ENCODE results near the gene GAGE10.
"Not testable (repeated sequence)": the region's sequence is repeated elsewhere in the genome, so short reads cannot be mapped to it uniquely, and the experiment has no call there.

GAGE10 gene

DNA sequence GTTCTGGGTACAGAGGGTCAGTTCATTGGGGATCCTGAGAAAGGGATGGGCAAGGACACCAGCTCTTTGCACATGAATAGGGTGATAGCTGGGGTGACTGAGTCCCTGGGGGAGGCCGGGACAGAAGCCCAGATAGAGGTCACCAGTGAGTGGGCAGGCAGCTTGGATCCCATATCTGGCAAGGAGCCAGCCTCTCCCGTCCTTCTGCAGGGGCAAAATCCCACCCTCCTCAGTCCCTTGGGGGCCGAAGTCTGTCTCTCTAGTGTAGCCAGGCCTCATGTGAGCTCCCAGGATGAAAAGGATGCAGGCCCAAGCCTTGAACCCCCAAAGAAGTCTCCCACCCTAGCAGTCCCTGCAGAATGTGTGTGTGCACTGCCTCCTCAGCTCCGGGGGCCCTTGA is 16.9 kb upstream of the GAGE10 start:
- ATAC-seq (replicated peaks): no peak
- peaks cover 11% of the 10 kb centered on the region for H3K36me3 Mint-ChIP-seq (ENCODE audit: insufficient read depth)

DNA sequence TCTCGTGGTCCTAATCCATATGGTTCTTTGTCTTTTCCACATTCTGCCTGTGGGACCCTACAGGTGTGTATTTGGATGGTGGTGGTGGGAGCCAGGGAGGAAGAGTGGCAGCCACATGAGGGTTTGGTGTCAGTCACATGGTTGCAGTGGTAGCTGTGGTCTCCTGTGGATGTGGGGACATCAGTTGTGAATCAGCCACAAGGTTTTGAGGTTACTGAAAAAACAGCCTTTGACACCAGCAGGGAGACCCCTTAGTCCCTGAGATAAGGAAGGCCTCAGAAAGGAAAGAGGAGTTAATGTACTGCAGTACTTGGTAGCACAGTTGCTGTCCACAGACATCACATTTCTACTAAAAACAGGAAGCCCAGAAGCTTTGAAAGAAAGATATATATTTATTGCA is 15.8 kb upstream of the GAGE10 start:
- Mint-ChIP-seq H3K36me3 (ENCODE audit: insufficient read depth) (peaks cover 8% of the 10 kb centered on the region), H3K27ac (peak overlapping the region in 1 of 2 donors; percentile 75), H3K4me3 (no peak overlapping the region), H3K9me3 (no peaks in the 10 kb centered on the region), H3K4me1 (ENCODE audit: low read depth in 2 of 2) (peaks cover 20 to 24% of the 10 kb centered on the region in 2 donors), H3K27me3 (no peaks in the 10 kb centered on the region)
- no peak for DNase-seq
- ATAC-seq (replicated peaks): no peak

More for the DNA sequence above, 16.9 kb upstream of the GAGE10 start:
- peak overlapping the region; percentile 20 to 56 for H3K27ac Mint-ChIP-seq
- H3K4me1 Mint-ChIP-seq (ENCODE audit: low read depth in 2 of 2): peaks cover 14 to 20% of the 10 kb centered on the region in 2 donors
- no peak overlapping the region for H3K4me3 Mint-ChIP-seq
- no peak for DNase-seq
- no peaks in the 10 kb centered on the region for H3K27me3 Mint-ChIP-seq
- H3K9me3 Mint-ChIP-seq: no peaks in the 10 kb centered on the region

DNA sequence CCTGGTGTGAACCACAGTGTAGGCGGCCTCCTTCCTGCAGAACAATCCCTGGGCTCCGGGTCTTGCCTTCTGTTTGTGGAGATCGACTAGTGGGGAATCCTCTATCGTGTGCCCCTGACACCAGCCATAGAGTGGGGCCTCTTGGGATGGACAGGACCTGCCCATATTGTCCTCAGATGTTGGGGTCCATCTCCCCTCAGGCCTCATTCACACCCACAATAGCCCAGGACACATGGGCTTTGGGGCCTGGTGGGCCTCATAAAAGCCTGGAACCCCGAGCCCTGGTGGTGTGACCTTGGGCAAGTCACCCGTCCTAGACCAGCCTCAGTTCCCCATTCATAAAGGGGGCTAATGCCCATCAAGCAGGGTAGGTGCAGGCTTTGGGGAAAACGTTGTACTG is 13.2 kb upstream of the GAGE10 start:
- Mint-ChIP-seq H3K27ac (no peak overlapping the region), H3K27me3 (no peaks in the 10 kb centered on the region), H3K4me1 (ENCODE audit: low read depth in 2 of 2) (peaks cover 20 to 26% of the 10 kb centered on the region in 2 donors), H3K36me3 (ENCODE audit: insufficient read depth) (peaks cover 3% of the 10 kb centered on the region), H3K4me3 (no peak overlapping the region), H3K9me3 (no peaks in the 10 kb centered on the region)
- no peak for DNase-seq
- ATAC-seq (replicated peaks): no peak

DNA sequence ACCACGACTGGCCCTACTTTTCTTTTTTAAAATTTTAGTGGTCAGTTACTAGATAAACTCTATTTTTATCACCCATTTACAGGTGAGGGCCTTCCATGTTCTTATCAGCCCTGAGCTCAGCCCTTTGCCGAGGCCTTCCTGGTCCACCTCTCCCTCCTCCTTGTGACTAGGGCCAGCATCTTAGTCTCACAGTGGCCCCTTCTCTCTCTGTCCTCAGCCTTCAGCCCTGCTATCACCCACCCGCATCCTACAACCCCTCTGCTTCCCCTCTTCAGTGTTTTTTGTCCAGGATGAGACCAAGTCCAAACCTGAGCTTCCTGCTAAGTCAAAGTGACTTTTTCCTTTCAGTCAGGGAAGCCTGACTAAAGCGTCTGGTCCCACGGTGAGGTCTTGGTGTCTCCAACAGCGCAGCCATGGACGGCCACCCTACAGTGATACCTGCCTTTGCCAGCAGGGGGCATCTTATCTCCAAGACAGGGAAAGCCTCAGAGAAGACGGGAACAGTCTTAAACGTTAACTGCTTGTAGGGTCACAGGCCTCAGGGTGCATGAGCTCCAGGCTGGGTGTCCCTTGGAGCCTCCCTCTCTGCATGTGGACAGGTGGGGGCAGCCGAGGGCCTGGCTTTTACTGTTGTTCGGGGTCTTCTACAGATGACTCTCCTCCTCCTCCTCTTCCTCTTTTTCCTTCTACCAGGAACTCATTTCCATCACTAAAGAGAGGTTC is 11.7 kb upstream of the GAGE10 start:
- H3K36me3 Mint-ChIP-seq (ENCODE audit: insufficient read depth): no peaks in the 10 kb centered on the region
- H3K4me1 Mint-ChIP-seq (ENCODE audit: low read depth in 2 of 2): peaks cover 20 to 26% of the 10 kb centered on the region in 2 donors
- peak; percentile 81 for ATAC-seq (replicated peaks)
- DNase-seq: peak; percentile 56 to 69 (median 60)
- no peaks in the 10 kb centered on the region for H3K9me3 Mint-ChIP-seq
- peak overlapping the region in 1 of 2 donors; percentile 74 for H3K27ac Mint-ChIP-seq
- H3K27me3 Mint-ChIP-seq: no peaks in the 10 kb centered on the region
- H3K4me3 Mint-ChIP-seq: peak overlapping the region in 1 of 2 donors; percentile 33

DNA sequence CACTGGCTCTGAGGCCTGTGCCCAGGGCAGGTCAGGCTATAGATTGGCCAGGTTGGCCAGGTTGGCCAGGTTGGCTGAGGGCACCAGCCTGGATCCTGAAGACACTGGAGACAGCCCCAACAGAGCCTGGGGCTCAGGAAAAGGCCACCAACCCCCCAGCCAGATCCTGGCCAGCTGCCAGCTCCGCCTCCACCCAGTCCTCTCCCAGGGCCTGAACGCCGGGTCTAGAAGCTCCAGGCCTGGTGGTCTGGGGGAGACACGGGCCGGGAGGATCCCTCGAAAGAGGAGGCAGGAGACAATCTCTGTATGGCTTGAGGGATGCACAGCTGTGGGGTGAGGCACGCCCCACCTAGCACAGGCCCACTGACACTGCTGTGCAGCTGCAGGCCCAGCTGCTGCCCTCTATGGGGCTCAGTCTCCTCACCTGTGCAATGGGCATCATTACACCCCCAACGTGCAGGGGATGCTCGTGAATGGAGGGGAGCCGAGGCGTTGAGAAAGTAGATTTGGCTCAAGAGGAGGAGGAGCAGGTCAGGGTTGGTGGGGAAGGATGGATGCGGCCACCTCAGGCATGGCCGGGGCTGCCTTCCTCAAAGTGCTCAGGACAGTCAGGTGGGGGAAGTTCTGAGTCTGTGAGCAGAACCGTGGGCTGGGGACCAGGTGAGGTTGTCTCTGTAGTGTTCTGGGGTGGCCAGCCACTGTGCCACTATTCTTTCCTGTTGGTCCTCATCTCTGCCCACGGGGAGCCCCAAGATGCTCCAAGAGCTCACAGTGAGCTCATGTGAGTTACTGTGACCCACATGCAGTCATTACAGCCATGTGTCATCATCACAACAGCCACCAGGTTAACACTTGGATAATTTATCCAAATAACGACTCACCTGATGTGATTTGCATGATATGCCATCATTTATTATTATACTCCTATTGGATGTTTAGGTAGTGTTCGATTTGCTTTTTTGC is 10.8 kb upstream of the GAGE10 start:
- Mint-ChIP-seq H3K4me3 (peak overlapping the region in 1 of 2 donors; percentile 33), H3K36me3 (ENCODE audit: insufficient read depth) (no peaks in the 10 kb centered on the region), H3K9me3 (no peaks in the 10 kb centered on the region), H3K27ac (peak overlapping the region in 1 of 2 donors; percentile 74), H3K27me3 (no peaks in the 10 kb centered on the region), H3K4me1 (ENCODE audit: low read depth in 2 of 2) (peaks cover 18 to 20% of the 10 kb centered on the region in 2 donors)
- no peak for ATAC-seq (replicated peaks)
- DNase-seq: no peak

DNA sequence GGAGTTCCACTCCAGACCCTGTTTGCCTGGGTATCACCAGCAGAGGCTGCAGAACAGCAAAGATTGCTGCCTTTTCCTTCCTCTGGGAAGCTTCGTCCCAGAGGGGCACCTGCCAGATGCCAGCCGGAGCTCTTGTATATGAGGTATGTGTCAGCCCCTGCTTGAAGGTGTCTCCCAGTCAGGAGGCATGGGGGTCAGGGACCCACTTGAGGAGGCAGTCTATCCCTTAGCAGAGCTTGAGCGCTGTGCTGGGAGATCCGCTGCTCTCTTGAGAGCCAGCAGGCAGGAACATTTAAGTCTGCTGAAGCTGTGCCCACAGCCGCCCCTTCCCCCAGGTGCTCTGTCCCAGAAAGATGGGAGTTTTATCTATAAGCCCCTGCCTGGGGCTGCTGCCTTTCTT is 4.2 kb upstream of the GAGE10 start:
- H3K9me3 Mint-ChIP-seq; H3K4me3 Mint-ChIP-seq; DNase-seq; H3K4me1 Mint-ChIP-seq (ENCODE audit: low read depth in 2 of 2); H3K27ac Mint-ChIP-seq; ATAC-seq (replicated peaks); H3K27me3 Mint-ChIP-seq; H3K36me3 Mint-ChIP-seq (ENCODE audit: insufficient read depth): not testable (repeated sequence)

DNA sequence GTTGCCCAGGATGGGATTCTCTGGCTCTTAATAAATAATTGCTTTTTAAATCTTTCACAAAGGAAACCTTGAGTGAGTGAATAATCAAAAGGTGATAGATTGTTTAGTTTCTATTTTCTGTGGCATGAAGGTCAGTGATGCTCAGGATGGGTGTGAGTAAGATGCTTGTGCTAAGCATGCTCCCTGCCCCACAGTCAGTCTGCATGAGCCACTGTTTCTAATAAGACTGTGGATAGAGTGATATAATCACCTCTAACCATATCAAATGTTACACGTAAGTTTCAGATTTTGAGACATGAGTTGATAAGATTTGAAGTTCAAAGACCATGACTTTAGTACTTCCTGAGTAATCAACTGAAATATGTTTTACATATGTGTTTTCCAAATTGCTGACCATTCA is 2.7 kb upstream of the GAGE10 start:
- H3K9me3 Mint-ChIP-seq: no peaks in the 10 kb centered on the region
- no peaks in the 10 kb centered on the region for H3K4me1 Mint-ChIP-seq (ENCODE audit: low read depth in 2 of 2)
- no peak overlapping the region for H3K27ac Mint-ChIP-seq
- no peaks in the 10 kb centered on the region for H3K27me3 Mint-ChIP-seq
- DNase-seq (no peak), ATAC-seq (replicated peaks) (no peak)
- peaks cover 2% of the 10 kb centered on the region for H3K36me3 Mint-ChIP-seq (ENCODE audit: insufficient read depth)
- H3K4me3 Mint-ChIP-seq: no peak overlapping the region

DNA sequence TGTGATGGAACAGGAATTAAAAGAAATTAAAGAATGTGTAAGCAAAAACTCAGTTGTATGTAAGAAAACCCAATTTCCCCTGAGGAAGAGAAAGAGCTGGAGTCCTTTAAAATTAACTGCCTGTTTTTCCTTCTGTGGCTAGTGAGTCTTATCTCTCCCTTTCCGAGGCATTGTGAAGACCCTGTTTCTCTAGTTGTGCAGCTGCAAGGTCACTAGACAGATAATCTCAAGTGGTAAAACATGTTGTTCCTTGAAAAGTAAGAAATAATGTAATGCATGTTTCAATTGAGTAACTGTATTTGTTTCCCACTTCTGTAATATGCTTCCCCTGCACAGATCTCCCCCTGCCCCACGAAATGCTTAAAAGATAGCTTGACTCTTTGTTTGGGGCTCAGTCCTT is 4.3 kb downstream of the GAGE10 start:
- not testable (repeated sequence) for H3K9me3 Mint-ChIP-seq; DNase-seq; H3K27ac Mint-ChIP-seq; H3K36me3 Mint-ChIP-seq (ENCODE audit: insufficient read depth); H3K4me3 Mint-ChIP-seq; H3K27me3 Mint-ChIP-seq; ATAC-seq (replicated peaks)
- H3K4me1 Mint-ChIP-seq (ENCODE audit: low read depth in 2 of 2): peaks cover 21% of the 10 kb centered on the region in 2 donors

DNA sequence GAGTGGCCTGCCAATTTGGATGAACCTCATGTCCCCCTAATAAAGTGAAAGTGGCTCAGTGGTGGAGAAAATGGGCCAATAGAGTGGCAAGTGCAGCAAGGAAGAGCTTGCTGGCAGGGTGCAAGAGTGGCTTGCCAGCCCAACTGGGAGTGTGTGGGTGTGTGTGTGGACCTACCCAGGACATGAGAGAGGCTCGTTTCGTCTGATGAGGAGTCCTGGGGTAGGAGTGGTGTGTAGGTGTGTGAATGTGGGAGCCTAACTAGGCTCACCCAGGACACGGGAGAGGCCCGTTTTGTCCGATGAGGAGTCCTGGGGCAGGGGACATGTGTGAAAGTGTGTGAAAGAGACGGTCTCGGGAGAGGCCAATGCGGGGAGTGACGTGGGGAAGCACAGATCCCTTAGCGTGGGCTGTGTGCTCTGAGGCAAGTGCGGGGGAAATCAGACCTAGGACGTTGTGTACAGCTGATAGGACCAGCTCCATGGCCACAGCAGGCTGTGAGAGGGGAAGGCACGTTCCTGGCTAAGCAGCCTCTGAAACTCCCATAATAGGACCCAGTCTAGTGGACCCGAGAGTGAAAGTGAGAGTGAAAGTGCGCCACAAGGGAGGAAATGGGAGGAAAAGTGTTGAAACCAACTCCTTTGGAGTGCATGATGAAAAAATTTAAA is 5.3 kb downstream of the GAGE10 start:
- peak; percentile 51 for ATAC-seq (replicated peaks)
- Mint-ChIP-seq H3K4me3 (peak overlapping the region; percentile 82 to 87), H3K4me1 (ENCODE audit: low read depth in 2 of 2) (peaks cover 21% of the 10 kb centered on the region in 2 donors), H3K36me3 (ENCODE audit: insufficient read depth) (no peaks in the 10 kb centered on the region), H3K27me3 (no peaks in the 10 kb centered on the region), H3K27ac (peak overlapping the region; percentile 77 to 94), H3K9me3 (no peaks in the 10 kb centered on the region)
- peak in 1 of 3 experiments; percentile 1 for DNase-seq

DNA sequence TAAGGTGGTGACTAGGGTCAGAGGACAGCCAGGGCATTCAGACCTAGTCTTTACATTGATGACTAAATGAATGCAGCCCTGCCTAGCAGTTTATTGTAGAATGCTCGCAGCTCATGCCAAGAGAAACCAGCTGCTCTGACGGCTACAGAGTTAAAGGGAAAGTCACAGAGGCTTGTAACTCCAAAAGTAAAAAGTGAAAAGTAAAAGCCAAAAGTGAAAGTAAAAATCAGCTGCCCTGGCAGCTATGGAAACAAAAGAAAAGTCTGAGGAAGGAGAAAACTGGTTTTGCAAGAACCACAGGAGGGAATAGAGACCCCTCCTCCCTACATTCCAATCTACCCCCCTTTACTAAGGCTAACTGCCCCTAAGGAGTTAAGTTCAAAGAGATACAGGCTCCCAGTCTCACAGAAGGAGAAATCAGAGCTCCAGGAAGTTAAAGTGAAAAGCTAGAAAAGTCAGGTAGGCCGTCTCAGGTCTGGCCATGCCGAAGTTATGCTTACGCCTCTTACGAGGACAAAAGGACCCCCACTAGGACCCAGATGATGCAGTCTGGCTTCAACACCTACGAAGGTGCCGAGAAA is 6.0 kb downstream of the GAGE10 start:
- Mint-ChIP-seq H3K27ac (peak overlapping the region; percentile 77 to 94), H3K4me1 (ENCODE audit: low read depth in 2 of 2) (peaks cover 21% of the 10 kb centered on the region in 2 donors), H3K27me3 (no peaks in the 10 kb centered on the region), H3K4me3 (peak overlapping the region; percentile 82 to 87), H3K36me3 (ENCODE audit: insufficient read depth) (no peaks in the 10 kb centered on the region), H3K9me3 (no peaks in the 10 kb centered on the region)
- peak; percentile 8 to 29 (median 20) for DNase-seq
- peak; percentile 83 for ATAC-seq (replicated peaks)

DNA sequence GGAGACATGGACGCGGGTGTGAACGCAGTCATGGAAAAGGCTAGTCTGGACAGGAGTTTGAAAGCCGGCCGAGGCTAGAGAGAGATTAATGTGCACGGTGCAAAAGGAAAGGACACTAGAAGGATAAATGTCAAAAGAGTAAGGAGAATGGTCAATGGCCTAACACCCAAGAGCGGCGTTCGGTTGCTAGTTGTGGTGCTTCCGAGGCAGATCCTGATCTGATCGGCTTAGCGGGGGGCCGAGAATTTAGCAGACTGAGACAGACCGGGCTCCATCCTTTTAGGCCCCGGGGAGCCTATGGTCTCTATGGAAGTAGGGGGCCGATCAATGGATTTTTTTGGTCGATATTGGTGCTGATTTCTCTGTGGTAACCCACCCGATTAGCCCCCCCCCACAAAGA is 6.9 kb downstream of the GAGE10 start:
- no peak for DNase-seq
- Mint-ChIP-seq H3K27ac (peak overlapping the region; percentile 77 to 94), H3K36me3 (ENCODE audit: insufficient read depth) (no peaks in the 10 kb centered on the region), H3K9me3 (no peaks in the 10 kb centered on the region), H3K4me3 (peak overlapping the region in 1 of 2 donors; percentile 82), H3K4me1 (ENCODE audit: low read depth in 2 of 2) (peaks cover 21% of the 10 kb centered on the region in 2 donors), H3K27me3 (no peaks in the 10 kb centered on the region)
- no peak for ATAC-seq (replicated peaks)

DNA sequence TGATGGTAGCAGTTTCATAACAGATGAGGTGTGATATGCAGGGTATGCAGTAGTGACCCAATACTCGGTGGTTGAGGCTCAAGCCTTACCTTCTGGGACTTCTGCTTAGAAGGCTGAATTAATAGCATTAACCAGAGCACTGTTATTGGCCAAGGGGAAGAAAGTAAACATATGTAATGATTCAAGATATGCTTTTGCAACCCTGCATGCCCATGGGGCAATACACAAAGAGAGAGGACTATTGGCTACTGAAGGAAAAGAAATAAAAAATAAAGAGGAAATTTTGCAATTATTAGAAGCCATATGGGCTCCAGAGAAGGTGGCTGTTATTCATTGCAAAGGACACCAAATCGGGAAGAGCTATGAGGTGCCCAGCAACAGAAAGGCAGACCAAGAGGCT is 8.7 kb downstream of the GAGE10 start:
- Mint-ChIP-seq H3K9me3 (no peaks in the 10 kb centered on the region), H3K36me3 (ENCODE audit: insufficient read depth) (no peaks in the 10 kb centered on the region), H3K27me3 (no peaks in the 10 kb centered on the region), H3K27ac (no peak overlapping the region), H3K4me3 (no peak overlapping the region), H3K4me1 (ENCODE audit: low read depth in 2 of 2) (peaks cover 21% of the 10 kb centered on the region in 2 donors)
- ATAC-seq (replicated peaks): no peak
- no peak for DNase-seq

DNA sequence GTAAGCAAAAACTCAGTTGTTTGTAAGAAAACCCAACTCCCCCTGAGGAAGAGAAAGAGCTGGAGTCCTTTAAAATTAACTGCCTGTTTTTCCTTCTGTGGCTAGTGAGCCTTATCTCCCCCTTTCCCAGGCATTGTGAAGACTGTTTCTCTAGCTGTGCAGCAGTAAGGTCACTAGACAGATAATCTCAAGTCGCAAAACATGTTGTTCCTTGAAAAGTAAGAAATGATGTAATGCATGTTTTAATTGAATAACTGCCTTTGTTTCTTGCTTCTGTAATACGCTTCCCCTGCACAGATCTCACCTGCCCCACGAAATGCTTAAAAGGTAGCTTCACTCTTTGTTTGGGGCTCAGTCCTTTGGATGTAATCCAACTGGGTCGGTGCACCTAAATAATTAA is 12.6 kb downstream of the GAGE10 start:
- no peaks in the 10 kb centered on the region for H3K27me3 Mint-ChIP-seq
- ATAC-seq (replicated peaks): no peak
- H3K4me3 Mint-ChIP-seq: no peak overlapping the region
- H3K27ac Mint-ChIP-seq: no peak overlapping the region
- H3K36me3 Mint-ChIP-seq (ENCODE audit: insufficient read depth): no peaks in the 10 kb centered on the region
- no peak for DNase-seq
- no peaks in the 10 kb centered on the region for H3K9me3 Mint-ChIP-seq
- H3K4me1 Mint-ChIP-seq (ENCODE audit: low read depth in 2 of 2): no peaks in the 10 kb centered on the region
